ENCODE results near the gene SMIM3. TPM values are rescaled to one million over a fixed set of nuclear protein-coding genes. Genes with fewer than 3 reads are reported as not detected.

Gene SMIM3
- total and polyA plus RNA-seq, 2 experiments from 2014 or later: 6.2 to 7.6 TPM

- TF ChIP-seq CTCF (conservative IDR thresholded peaks at IDR 0.05; ENCODE audit: low read depth in 2 of 2) (no peak), POLR2AphosphoS5 (IDR thresholded peaks at IDR 0.05; ENCODE audit: low read depth) (no peak), REST (IDR thresholded peaks at IDR 0.05; ENCODE audit: unreplicated experiment) (no peak), EZH2phosphoT487 (IDR thresholded peaks at IDR 0.05; ENCODE audit: unreplicated experiment) (no peak)
Measured at GRCh38 chr5:150753463-150753862, 25.1 kb upstream of the SMIM3 start (continued).

GRCh38 chr5:150753863-150754262 is 24.7 kb upstream of the SMIM3 start:
- Mint-ChIP-seq H3K27ac (no peak overlapping the region), H3K4me3 (no peak overlapping the region), H3K9me3 (no peaks in the 10 kb centered on the region; the same call in 2 of the 3 replicates), H3K4me1 (peaks cover 4% of the 10 kb centered on the region; the same call in 2 of the 3 replicates), H3K36me3 (ENCODE audit: low read depth) (peaks cover 58% of the 10 kb centered on the region), H3K27me3 (ENCODE audit: insufficient read depth, low read depth, poor library complexity) (no peaks in the 10 kb centered on the region)
- no peaks in the 10 kb centered on the region for H3K9me2 ChIP-seq (ENCODE audit: insufficient read depth)
- H3K4me1 ChIP-seq (ENCODE audit: insufficient read depth): peaks cover 8% of the 10 kb centered on the region; the same call in 1 of the 2 replicates
- H3K27ac ChIP-seq (ENCODE audit: low read depth): no peak overlapping the region
- no peak overlapping the region for H3K4me3 ChIP-seq
- no peak overlapping the region for H3K4me2 ChIP-seq
- DNase-seq (ENCODE audit: low spot score) (no peak), ATAC-seq (no peak)
- H3K36me3 ChIP-seq (ENCODE audit: insufficient read depth): peaks cover 14% of the 10 kb centered on the region
- H3F3A ChIP-seq (replicated peaks; ENCODE audit: low read depth): no peaks in the 10 kb centered on the region
- no peak overlapping the region for H2AFZ ChIP-seq
- H3K27me3 ChIP-seq (ENCODE audit: insufficient read depth): no peaks in the 10 kb centered on the region
- H3K79me2 ChIP-seq (replicated peaks; ENCODE audit: insufficient read depth): peaks cover 40% of the 10 kb centered on the region
- no peaks in the 10 kb centered on the region for H4K20me1 ChIP-seq (replicated peaks; ENCODE audit: insufficient read depth)
- no peak for TF ChIP-seq STAT1 (IDR thresholded peaks at IDR 0.05; ENCODE audit: unreplicated experiment)
- no peak for TF ChIP-seq EZH2phosphoT487 (IDR thresholded peaks at IDR 0.05; ENCODE audit: unreplicated experiment)
- no peak for TF ChIP-seq ZNF462 (CRISPR knock-in tag; IDR thresholded peaks at IDR 0.05)
- no peak for TF ChIP-seq JUNB (IDR thresholded peaks at IDR 0.05; ENCODE audit: unreplicated experiment)
- TF ChIP-seq ETS1 (IDR thresholded peaks at IDR 0.05): no peak
- no peak for TF ChIP-seq ZNF114 (CRISPR knock-in tag; IDR thresholded peaks at IDR 0.05)
- TF ChIP-seq CREB1 (CRISPR knock-in tag; IDR thresholded peaks at IDR 0.05; ENCODE audit: low read depth): no peak
- TF ChIP-seq ZNF331 (CRISPR knock-in tag; IDR thresholded peaks at IDR 0.05; ENCODE audit: low read depth): no peak

Data from GM23338 (cell line).